ENCODE results near the gene ATAD3C. TPM values are rescaled to one million over a fixed set of nuclear protein-coding genes. Genes with fewer than 3 reads are reported as not detected.

Gene ATAD3C
- total and polyA plus RNA-seq, 10 of the 15 experiments (the other 5 are each of a cell fraction or from before 2014, with no cell fraction given) = 0.03 to 3.1 (median 0.86) TPM

DNA sequence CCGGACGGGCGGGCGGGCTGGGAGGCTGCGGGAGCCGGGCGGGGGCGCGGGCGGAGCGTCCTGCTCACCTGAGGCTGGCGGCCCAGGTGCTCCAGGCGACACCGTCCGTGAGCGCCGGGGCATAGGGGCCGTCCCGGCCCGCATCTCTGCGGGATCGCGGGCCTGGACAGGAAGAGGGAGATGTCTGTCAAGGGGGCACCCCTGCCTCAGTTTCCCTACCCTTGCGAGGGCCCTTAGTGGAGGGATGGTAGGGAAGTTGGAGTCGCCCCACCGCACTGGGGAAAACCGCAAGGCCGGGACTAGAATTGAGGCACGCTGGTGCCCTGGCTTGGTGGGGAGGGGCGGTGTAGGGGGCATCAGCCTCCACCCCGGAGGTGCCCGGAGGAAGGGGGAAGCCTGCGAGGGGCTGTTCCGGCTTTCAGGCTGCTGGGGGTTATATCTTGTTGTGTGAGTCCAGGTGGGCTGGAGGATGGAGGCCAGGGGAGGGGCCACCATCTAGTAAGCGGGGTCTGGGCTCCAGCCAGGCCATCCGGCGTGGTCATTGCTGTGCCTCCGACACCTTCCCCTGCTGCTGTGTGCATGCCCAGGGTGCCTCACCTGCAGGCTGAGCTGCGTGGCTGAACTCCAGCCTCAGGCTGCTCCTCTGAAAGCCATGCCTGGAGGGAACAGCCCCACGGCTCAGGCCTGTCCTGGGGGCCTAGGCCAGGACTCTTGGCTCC lies 13.4 kb upstream of the ATAD3C start (continued):
- TF ChIP-seq BMI1 (IDR thresholded peaks at IDR 0.05; ENCODE audit: borderline replicate concordance) (no peak), ZNF622 (IDR thresholded peaks at IDR 0.05) (no peak)

DNA sequence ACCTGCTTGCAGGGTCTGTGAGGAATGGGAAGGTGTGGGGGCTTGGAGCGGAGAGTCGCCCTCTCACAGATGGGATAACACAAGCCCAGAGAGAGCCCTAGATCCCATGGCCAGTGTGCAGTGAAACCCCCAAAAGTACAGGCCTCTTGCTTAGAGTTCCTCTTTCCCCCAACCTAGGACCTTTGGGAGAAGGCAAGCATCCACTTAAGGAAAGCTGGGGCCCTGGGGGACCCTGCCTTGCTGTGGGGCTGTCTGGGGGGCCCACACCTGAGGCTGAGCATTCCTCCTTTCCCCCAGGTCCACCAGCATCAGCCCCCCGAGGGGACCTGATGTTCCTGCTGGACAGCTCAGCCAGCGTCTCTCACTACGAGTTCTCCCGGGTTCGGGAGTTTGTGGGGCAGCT lies 12.9 kb upstream of the ATAD3C start:
- in situ Hi-C loops (cut with MboI) (no loop called here), intact Hi-C loops (cut with micrococcal nuclease; ENCODE audit: unreplicated experiment) (no loop called here)
- Histone ChIP-seq H3K79me2 (ENCODE audit: control insufficient read depth, insufficient read depth, low read length) (no peaks in the 10 kb centered on the region), H4K20me1 (ENCODE audit: control insufficient read depth, insufficient read depth) (no peaks in the 10 kb centered on the region), H3K27ac (ENCODE audit: control insufficient read depth, insufficient read depth) (no peak overlapping the region), H3K9me3 (replicated peaks; ENCODE audit: control insufficient read depth, insufficient read depth, low read length) (no peaks in the 10 kb centered on the region), H3K4me1 (ENCODE audit: control insufficient read depth, insufficient read depth, low read length) (peaks cover 26% of the 10 kb centered on the region), H3K4me3 (no peak overlapping the region), H3K9ac (ENCODE audit: control insufficient read depth, insufficient read depth, low read length) (no peak overlapping the region), H3K4me2 (ENCODE audit: control insufficient read depth, insufficient read depth) (no peak overlapping the region), H2AFZ (ENCODE audit: control insufficient read depth, low read depth, low read length) (no peak overlapping the region), H3K36me3 (ENCODE audit: control insufficient read depth in 2 of 2, insufficient read depth in 2 of 2, low read length in 1 of 2) (no peaks in the 10 kb centered on the region), H3K27me3 (replicated peaks in 1 of 2; ENCODE audit: control insufficient read depth in 2 of 2, insufficient read depth in 2 of 2, low read length in 1 of 2) (peaks cover 0 to 11% of the 10 kb centered on the region in 2 experiments; a peak in 3 of 4 replicates)
- no peak for DNase-seq (ENCODE audit: low read depth, low spot score)
- WGBS (ENCODE audit: insufficient coverage, insufficient replicate concordance, low lambda C conversion rate, missing lambda C conversion rate) = 77% methylated on average over 7 of the region's 7 CpGs
- no TSS peak for BruUV-seq (replicated peaks)
- SMC1A ChIA-PET (ENCODE audit: uncharacterized antibody, unreplicated experiment) = no interaction called here
- POLR2A ChIA-PET = interaction anchor here (0.7 to 1.7 kb wide), 5 partner anchors 13 to 460 kb away, joined by 3 to 10 read pairs (median 4); no protein-coding TSS in a partner anchor
- CTCF ChIA-PET = interaction anchor here (0.6 to 2.3 kb wide), 4 partner anchors 34 to 65 kb away, joined by 3 to 15 read pairs (median 7); partner anchors contain the start of gene AURKAIP1
- TF ChIP-seq SPI1 (IDR thresholded peaks at IDR 0.05; ENCODE audit: borderline replicate concordance, insufficient read depth, low read depth, low read length) = peak; percentile 13; the same call in 1 of the 2 replicates
- TF ChIP-seq MTA3 (IDR thresholded peaks at IDR 0.05; ENCODE audit: borderline replicate concordance, low read length) = no peak
- TF ChIP-seq, protein P1, sequence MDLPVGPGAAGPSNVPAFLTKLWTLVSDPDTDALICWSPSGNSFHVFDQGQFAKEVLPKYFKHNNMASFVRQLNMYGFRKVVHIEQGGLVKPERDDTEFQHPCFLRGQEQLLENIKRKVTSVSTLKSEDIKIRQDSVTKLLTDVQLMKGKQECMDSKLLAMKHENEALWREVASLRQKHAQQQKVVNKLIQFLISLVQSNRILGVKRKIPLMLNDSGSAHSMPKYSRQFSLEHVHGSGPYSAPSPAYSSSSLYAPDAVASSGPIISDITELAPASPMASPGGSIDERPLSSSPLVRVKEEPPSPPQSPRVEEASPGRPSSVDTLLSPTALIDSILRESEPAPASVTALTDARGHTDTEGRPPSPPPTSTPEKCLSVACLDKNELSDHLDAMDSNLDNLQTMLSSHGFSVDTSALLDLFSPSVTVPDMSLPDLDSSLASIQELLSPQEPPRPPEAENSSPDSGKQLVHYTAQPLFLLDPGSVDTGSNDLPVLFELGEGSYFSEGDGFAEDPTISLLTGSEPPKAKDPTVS (IDR thresholded peaks at IDR 0.05; ENCODE audit: low read depth, low read length) = no peak
- RAD21 ChIA-PET (ENCODE audit: unreplicated experiment) = interaction anchor here (1.1 to 2.0 kb wide), 2 partner anchors 29 to 68 kb away, joined by 4 to 8 read pairs; partner anchors contain the start of gene MRPL20
- no peak for FAIRE-seq
- no peak for ATAC-seq

Data from GM12878 (cell line).